HG03457 (cell line): Measurements from ENCODE around the gene ARPC1B.
"Not testable (repeated sequence)": the region's sequence is repeated elsewhere in the genome, so short reads cannot be mapped to it uniquely, and the experiment has no call there.

Source experiments
- ATAC-seq: cut with Tn5 transposase; IDR thresholded peaks from one replicate; pipeline ENCODE4 v1.9.1; 2021; ENCODE audit warnings: moderate number of reproducible peaks; ENCODE audit not compliant: unreplicated experiment

Gene ARPC1B

GRCh38 chr7:99408379-99409191 is 34.1 kb downstream of the ARPC1B start, which contains the start of the genes BUD31 and PDAP1:
TSS of gene BUD31 (plus strand) at chr7:99408969. CDS start at chr7:99411093, 2,124 bp downstream.
TSS of gene PDAP1 (minus strand) at chr7:99408597. CDS start at chr7:99408548, 49 bp downstream.
- ATAC-seq = peak; percentile 66

GRCh38 chr7:99409192-99409572 is 34.7 kb downstream of the ARPC1B start:
- no peak for ATAC-seq

- no peak for ATAC-seq
Observed at GRCh38 chr7:99409806-99410205, 35.3 kb downstream of the ARPC1B start.

DNA sequence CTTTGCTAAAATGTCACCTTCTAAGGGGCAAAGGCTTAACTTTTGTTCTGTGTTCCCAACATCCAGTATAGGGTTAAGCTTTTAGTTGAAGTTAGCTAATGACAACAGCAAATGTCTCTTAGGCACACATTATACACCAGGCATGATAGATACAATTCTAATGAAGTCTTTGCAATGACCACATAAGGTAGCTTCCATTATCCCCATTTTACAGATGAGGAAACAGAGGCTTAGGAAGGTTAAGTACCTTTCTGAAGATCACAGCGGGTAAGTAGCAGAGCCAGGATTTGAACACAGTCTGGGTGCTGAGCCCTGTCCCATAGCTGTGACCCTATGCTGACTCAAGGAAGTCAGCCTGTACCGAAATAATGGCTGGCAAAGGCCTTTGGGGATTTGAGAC is 36.1 kb downstream of the ARPC1B start:
- no peak for ATAC-seq

GRCh38 chr7:99415513-99416127 is 41.1 kb downstream of the ARPC1B start:
- not testable (repeated sequence) for ATAC-seq

DNA sequence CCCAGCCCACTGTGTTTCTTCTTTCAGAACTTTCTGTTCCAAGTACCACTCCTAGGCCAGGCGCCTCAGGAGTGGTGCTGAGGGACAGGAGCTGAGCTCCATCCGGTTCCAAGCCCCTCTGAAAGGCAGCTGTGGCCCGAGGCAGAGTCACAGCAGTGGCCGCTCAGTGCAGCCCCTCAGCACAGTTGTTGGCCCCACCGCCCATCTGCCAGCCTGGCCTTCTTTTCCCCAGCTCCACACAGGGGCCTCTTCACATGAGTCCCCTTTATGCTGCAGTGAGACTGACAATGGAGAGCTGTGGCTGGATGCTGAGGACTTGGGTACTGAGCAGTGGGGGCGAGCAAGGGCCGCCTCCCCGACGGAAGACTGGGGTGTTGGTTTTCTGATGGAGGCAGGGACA is 43.7 kb downstream of the ARPC1B start:
- no peak for ATAC-seq

DNA sequence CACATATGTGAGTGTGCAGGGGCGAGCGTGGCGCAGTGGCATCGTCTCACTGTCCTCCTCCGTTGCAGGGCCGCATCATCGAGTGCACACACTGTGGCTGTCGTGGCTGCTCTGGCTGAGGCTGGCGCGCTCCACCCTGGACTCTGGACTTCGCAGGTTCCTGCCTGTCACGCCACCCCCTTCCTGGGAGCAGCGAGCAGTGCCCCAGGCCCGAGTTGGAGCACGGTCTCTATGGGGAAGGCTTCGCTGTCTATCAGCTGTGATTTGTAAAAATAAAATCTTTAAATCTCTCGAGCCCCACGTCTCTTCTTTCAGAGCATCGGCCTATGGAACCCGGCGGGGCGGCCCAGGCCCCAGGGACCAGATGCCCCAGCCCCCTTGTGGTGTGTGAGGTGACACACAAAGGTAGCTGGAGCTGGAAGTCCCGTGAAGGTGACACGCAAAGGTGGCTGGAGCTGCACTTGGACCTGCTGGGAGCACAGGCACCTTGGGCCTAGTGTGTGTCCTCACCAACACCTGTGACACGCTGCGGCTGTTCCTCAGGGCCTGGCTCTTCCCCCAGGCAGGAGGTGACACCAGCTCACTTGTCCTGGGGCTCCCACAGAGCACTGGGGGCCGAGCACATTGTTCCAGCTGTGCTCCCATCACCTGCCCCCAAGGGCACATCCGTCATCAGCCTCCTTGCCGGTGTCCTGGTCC is 44.9 kb downstream of the ARPC1B start:
- ATAC-seq = no peak

DNA sequence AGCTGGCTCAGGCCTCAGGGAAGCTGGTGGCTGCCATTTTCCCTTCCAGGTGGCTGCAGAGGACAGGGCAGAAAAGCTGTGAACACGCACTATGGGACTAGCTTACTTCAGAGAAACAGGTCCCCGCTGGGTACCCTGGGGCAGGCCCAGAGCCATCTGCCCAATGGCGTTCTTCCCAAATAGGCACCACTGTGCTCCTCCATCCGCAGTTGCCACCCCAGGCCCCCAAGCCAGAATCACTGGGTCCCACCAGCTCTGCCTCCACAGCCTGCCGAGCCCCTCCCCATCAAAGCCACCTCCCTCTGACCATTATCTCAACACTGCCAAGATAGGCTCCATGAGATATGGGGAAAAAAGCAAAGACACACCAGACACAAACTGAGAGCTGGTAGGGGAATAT is 45.7 kb downstream of the ARPC1B start:
- ATAC-seq = no peak

DNA sequence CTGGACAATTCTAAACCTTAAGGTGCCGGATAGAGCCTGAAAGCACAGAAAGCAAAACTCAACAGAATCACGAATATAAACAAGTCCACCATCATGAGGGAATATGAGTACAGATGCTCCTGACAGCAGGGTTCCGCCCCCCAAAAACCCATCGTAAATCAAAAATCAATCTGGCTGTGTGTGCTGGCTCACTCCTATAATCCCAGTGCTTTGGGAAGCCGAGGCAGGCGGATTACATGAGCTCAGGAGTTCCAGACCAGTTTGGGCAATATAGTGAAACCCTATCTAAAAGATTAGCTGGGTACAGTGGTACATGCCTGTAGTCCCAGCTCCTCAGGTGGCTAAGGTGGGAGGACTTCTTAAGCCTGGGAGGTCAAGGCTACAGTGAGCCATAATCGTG is 46.5 kb downstream of the ARPC1B start:
- ATAC-seq = no peak

DNA sequence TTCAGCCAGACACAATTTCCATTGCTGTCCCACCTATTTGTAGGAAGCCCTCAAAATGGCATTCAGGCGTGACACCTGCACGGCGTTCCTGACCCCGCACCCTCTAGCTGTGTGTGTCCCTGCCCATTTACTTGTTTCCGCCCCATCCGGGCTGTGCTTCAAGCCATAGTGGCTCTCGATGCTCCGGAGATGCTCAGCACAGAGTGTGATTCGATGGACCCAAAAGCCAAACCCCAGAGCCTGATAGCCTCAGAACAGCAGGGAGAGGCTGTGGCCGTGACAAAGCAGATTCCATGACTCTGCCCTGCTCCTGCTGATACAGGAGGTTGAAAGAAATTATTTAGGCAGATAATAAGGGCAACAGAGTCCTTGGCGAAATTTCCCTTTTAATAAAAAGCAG is 47.7 kb downstream of the ARPC1B start:
- no peak for ATAC-seq

GRCh38 chr7:99422625-99423024 is 48.1 kb downstream of the ARPC1B start:
- ATAC-seq = no peak

DNA sequence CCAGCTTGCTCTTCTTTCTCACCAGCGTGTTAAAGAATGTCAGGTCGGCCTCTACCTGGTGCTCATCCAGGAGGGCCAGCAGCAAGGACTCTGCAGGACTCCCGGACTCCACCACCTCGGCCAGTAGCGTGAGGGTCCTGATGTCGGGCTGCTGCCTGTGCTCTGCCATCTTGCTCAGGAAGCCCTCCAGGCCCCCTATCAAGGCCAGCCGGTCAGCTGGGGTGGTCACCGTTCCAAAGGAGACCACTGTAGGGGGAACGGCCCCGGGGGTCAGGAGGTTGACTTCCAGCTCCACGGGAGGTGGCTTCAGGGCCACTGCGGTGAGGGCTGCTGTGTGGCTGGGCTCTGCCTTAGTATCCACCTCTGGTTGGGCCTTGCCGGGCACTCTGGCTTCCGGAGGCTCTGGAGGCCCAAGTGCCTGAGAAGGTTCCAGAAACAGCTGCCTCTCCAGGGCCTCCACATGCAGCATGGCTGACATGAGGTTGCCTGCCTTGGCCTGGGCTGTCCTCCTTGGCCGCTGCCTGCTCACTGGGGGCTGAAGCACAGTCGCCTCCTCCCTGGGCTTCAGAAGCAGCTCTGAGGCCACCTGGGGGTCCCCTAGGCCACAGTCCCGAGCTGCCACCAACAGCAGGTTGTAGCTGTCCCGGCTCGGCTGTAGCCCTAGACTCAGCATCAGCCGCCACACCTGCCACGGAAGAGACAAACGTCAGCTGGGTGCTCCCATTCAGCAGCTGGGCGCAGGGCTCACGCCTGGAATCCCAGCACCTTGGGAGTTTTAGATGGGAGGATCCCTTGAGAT is 50.6 kb downstream of the ARPC1B start:
- no peak for ATAC-seq

GRCh38 chr7:99428972-99429566 is 54.5 kb downstream of the ARPC1B start:
- no peak for ATAC-seq

DNA sequence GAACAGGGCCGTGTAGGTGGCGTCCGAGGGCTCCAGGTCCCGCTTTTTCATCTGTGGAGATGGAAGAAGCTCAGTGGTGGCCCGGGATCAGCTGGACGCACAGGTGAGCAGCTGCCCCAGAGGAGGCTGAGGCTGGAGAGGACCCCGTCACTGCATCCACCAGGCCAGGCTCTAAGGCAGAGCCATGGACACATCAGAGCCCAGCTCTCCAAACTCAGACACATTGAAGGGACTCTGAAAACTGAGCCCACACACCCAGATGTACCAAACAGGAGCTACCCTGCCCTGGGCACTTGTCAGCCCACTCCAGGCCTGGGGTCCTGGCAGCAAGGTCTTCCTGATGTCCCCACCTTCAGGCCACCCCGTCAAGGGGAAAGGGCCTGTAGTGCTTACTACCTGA is 55.2 kb downstream of the ARPC1B start:
- no peak for ATAC-seq

GRCh38 chr7:99431756-99432540 is 57.4 kb downstream of the ARPC1B start:
- not testable (repeated sequence) for ATAC-seq

DNA sequence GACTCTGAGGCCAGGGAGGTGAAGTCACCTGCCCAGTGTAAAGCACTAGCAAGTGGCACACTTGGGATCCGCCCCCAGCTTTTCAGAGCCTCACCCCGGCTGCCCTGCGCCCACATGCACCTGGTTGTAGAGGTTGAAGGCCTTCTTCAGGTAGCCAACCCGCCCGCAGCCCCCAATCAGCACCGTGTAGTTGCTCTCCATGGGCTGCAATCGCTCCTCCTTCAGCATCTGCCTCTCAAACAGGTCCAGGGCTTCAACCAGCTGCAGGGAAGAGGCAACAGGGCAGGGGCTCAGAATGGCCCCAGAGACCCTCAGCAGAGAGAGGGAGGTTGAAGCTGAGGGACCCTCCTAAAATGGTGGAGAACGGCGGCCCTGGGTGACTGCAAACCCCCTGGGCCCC is 58.6 kb downstream of the ARPC1B start:
- ATAC-seq = no peak

- no peak for ATAC-seq
Observed at GRCh38 chr7:99437946-99438572, 63.5 kb downstream of the ARPC1B start.

GRCh38 chr7:99438573-99439480 is 64.3 kb downstream of the ARPC1B start, which contains the start of the genes CPSF4 and PTCD1:
TSS of gene CPSF4 (plus strand) at chr7:99438943. CDS start at chr7:99439083, 140 bp downstream.
TSS of gene PTCD1 (minus strand) at chr7:99438798. CDS start at chr7:99435242, 3,556 bp downstream.
- ATAC-seq = peak; percentile 76
